PC-9 (cell line): Measurements from ENCODE around the gene SDHC.

ENCODE experiments used
- EZH2 ChIP-seq: fragments of 200-600 bp; sonication (generic); IDR thresholded peaks from 2 replicates; pipeline ENCODE4 v1.8.0; 2017; ENCODE audit warnings: antibody characterized with exemption, low read depth
- TF ChIP-seq, protein P1 (sequence below): fragments of 200-600 bp; sonication (generic); conservative IDR thresholded peaks from 2 replicates; pipeline ENCODE4 v1.6.1; 2017; ENCODE audit warnings: mixed run types, antibody characterized with exemption, mild to moderate bottlenecking, moderate library complexity

DNA sequence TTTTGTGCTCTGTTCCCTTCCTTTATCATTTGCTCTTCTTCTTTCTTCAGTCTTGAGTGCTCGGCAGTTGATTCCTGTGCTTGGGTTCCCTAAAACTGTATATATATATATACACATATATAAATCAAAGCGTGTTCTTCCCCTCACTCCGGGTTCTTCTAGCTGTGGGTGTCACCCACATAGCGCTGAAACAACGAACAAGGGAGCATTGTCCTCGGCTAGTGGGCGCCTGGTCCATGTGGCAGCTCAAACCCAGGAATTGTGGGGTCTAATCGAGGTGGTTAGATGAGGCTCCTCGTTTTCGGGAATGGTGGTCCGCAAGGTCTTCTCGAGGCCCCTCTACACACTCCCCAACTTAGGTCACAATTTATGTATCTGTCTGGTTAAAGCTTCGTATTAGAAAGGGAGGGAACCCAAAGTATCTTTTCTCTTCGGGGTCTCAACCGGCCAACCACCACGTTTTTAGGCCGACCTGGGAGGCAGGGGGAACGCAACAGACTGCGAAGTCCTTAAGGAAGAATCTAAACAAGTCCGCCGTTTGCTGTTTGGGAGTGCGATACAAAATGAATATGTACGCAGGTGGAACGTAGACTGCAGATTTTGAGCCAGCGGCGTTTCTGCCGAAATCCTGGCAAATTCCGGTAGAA, 504 bp upstream of the SDHC start:
- TF ChIP-seq, protein P1, sequence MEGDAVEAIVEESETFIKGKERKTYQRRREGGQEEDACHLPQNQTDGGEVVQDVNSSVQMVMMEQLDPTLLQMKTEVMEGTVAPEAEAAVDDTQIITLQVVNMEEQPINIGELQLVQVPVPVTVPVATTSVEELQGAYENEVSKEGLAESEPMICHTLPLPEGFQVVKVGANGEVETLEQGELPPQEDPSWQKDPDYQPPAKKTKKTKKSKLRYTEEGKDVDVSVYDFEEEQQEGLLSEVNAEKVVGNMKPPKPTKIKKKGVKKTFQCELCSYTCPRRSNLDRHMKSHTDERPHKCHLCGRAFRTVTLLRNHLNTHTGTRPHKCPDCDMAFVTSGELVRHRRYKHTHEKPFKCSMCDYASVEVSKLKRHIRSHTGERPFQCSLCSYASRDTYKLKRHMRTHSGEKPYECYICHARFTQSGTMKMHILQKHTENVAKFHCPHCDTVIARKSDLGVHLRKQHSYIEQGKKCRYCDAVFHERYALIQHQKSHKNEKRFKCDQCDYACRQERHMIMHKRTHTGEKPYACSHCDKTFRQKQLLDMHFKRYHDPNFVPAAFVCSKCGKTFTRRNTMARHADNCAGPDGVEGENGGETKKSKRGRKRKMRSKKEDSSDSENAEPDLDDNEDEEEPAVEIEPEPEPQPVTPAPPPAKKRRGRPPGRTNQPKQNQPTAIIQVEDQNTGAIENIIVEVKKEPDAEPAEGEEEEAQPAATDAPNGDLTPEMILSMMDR, result no peak
- TF ChIP-seq EZH2, result no peak
